A673 (cell line): ENCODE results near the gene ANKRD12.

Experiments used
- EZH2 ChIP-seq: fragments of 200-600 bp; sonication (generic); IDR thresholded peaks from 2 replicates; pipeline ENCODE4 v1.6.1; 2017; ENCODE audit warnings: borderline replicate concordance, low read depth, mild to moderate bottlenecking, mixed read lengths, antibody characterized with exemption, low read length; ENCODE audit not compliant: poor library complexity, severe bottlenecking
- TF ChIP-seq, protein P1 (sequence below): fragments of 300-800, 200-600 bp; sonication (generic); conservative IDR thresholded peaks from 2 replicates; pipeline ENCODE4 v1.5.1; 2017; ENCODE audit warnings: low read depth, mild to moderate bottlenecking, antibody characterized with exemption, low read length, moderate library complexity, mixed read lengths

DNA sequence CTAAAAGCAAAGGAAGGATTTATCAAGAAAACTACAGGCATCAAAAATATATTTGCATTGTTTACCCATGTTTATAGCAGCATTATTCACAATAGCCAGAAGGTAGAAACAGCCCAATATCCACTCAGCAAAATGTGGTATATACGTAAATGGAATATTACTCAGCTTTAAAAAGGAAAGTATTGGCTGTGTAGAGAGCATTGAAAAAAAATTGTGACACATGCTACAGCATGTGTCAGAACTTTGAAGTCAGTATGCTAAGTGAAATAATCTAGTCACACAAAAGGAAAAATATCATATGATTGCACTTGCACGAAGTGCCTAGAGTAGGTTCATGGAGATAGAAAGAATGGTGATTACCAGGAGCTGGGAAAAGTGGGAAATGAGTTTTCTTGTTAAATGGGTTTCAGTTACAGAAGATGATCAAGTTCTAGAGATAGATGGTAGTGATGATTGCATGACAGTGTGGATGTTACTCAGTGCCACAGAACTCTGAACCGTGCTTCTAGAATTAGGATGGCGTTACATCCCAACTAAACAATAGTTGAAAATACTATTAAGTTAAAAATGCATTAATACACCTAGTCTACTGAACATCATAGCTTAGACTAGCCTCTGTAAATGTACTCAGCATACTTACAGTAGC, 20.1 kb downstream of the ANKRD12 start:
- TF ChIP-seq, protein P1, sequence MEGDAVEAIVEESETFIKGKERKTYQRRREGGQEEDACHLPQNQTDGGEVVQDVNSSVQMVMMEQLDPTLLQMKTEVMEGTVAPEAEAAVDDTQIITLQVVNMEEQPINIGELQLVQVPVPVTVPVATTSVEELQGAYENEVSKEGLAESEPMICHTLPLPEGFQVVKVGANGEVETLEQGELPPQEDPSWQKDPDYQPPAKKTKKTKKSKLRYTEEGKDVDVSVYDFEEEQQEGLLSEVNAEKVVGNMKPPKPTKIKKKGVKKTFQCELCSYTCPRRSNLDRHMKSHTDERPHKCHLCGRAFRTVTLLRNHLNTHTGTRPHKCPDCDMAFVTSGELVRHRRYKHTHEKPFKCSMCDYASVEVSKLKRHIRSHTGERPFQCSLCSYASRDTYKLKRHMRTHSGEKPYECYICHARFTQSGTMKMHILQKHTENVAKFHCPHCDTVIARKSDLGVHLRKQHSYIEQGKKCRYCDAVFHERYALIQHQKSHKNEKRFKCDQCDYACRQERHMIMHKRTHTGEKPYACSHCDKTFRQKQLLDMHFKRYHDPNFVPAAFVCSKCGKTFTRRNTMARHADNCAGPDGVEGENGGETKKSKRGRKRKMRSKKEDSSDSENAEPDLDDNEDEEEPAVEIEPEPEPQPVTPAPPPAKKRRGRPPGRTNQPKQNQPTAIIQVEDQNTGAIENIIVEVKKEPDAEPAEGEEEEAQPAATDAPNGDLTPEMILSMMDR, result no peak
- no peak for TF ChIP-seq EZH2
